Kidney epithelial cell (primary cell): ENCODE data around the gene FLNC. TPM values are rescaled to one million over a fixed set of nuclear protein-coding genes. Genes with fewer than 3 reads are reported as not detected.

Experiments used
- DNase-seq: peaks from one replicate; pipeline ENCODE4 v3.0.0-alpha.2; 2010; ENCODE audit warnings: low read depth
- H3K27me3 ChIP-seq: 2 replicates; pipeline ENCODE4 v1.6.0; 2011; ENCODE audit warnings: low read length; ENCODE audit not compliant: control insufficient read depth, insufficient read depth
- H3K36me3 ChIP-seq: 2 replicates; pipeline ENCODE4 v1.5.1; 2011; ENCODE audit warnings: low read length; ENCODE audit not compliant: control insufficient read depth, insufficient read depth
- H3K4me3 ChIP-seq: 2 replicates; pipeline ENCODE4 v1.5.1; 2011; ENCODE audit warnings: low read depth, mild to moderate bottlenecking, control low read depth, low read length
- CTCF ChIP-seq: IDR thresholded peaks from 2 replicates; pipeline ENCODE4 v1.5.1; 2011; ENCODE audit warnings: mild to moderate bottlenecking, moderate library complexity, low read length, control low read depth, inconsistent platforms; ENCODE audit not compliant: insufficient read depth, poor library complexity, severe bottlenecking
- total RNA-seq: library from RNA; depleted of rRNA; stranded (reverse); fragments of >200 nt; gene quantifications from 2 replicates; pipeline ENCODE4 v1.2.3, GENCODE V29; 2015

FLNC gene
- total RNA-seq, 1 donor from 2014 or later: 243 TPM

GRCh38 chr7:128800567-128800966 is 29.6 kb upstream of the FLNC start:
- TF ChIP-seq CTCF: no peak
- H3K4me3 ChIP-seq: no peak overlapping the region
- H3K27me3 ChIP-seq: no peaks in the 10 kb centered on the region
- no peak for DNase-seq
- H3K36me3 ChIP-seq: no peaks in the 10 kb centered on the region

GRCh38 chr7:128801003-128801402 is 29.2 kb upstream of the FLNC start:
- Histone ChIP-seq H3K27me3 (no peaks in the 10 kb centered on the region), H3K36me3 (no peaks in the 10 kb centered on the region), H3K4me3 (no peak overlapping the region)
- no peak for TF ChIP-seq CTCF
- DNase-seq: no peak

- no peaks in the 10 kb centered on the region for H3K36me3 ChIP-seq
- DNase-seq: no peak
- no peak for TF ChIP-seq CTCF
- no peak overlapping the region for H3K4me3 ChIP-seq
- no peaks in the 10 kb centered on the region for H3K27me3 ChIP-seq
Observed at GRCh38 chr7:128801667-128802418, 28.4 kb upstream of the FLNC start.

GRCh38 chr7:128804484-128804883 is 25.7 kb upstream of the FLNC start:
- Histone ChIP-seq H3K4me3 (no peak overlapping the region), H3K27me3 (no peaks in the 10 kb centered on the region), H3K36me3 (no peaks in the 10 kb centered on the region)
- DNase-seq: no peak
- no peak for TF ChIP-seq CTCF

- no peak for DNase-seq
- TF ChIP-seq CTCF: no peak
- H3K4me3 ChIP-seq: no peak overlapping the region
- H3K36me3 ChIP-seq: no peaks in the 10 kb centered on the region
- no peaks in the 10 kb centered on the region for H3K27me3 ChIP-seq
Observed at GRCh38 chr7:128805225-128805624, 25.0 kb upstream of the FLNC start.

- H3K4me3 ChIP-seq: no peak overlapping the region
- no peak for DNase-seq
- no peaks in the 10 kb centered on the region for H3K27me3 ChIP-seq
- no peaks in the 10 kb centered on the region for H3K36me3 ChIP-seq
- TF ChIP-seq CTCF: no peak
Observed at GRCh38 chr7:128807191-128807590, 23.0 kb upstream of the FLNC start.
